Hypothalamus (tissue), 51 donors: ENCODE results near the gene DCT.

Source experiments
- DNase-seq, 51 donors: peaks; one replicate each; lab custom pipeline; 2025; lab: John Stamatoyannopoulos, UW

DCT gene

DNA sequence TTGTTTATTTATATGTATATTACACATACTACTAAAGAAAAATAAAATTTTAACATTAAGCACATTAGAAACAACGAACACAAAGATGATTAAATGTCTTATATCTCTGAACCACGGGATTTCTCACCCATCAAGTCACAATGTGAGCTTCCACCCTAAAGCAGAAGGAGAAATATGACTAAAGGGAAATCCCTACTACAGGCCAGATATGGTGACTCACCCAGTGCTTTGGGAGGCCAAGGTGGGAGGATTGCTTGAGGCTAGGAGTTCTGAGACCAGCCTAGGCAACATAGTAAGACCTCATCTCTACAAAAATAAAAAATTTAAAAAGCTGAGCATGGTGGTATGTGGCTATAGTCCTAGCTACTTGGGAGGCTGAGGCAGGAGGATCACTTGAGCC lies 24.6 kb downstream of the DCT start:
- no peak for DNase-seq

DNA sequence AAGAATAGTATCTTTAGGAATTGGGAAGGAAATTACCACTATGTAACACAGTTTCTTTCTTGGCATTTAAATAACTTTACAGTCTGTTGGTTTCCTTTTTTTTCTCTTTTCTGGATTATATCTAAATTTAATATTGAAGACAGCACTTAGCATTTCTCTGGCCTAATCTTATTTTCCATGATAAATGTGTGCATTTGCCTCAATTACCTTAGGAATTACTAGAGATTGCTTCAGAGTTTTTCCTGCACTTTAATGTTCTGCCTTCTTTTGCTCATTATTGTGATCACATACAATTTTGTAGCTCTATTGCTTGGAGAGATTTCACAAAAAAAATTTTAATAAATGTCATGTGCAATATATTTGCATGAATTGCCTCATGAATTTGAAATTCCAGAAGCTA lies 25.1 kb downstream of the DCT start:
- DNase-seq, result no peak

DNA sequence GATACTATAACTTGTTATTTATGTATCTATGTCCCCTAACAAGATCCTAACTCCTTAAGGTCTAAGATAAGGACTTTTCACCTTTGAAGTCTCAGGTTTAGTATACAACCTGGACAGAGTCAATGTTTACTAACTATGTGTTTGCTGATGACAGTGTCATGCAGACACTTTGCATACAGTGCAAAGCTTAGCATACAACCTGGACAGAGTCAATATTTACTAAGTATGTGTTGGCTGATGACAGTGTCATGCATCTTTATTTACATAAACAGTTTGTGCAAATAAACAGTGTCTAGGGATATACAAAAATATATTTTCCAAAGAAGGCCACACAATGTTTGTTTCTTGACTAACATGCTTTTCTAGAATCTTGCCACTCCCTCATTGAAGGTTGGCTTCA lies 34.7 kb downstream of the DCT start:
- DNase-seq, result no peak

DNA sequence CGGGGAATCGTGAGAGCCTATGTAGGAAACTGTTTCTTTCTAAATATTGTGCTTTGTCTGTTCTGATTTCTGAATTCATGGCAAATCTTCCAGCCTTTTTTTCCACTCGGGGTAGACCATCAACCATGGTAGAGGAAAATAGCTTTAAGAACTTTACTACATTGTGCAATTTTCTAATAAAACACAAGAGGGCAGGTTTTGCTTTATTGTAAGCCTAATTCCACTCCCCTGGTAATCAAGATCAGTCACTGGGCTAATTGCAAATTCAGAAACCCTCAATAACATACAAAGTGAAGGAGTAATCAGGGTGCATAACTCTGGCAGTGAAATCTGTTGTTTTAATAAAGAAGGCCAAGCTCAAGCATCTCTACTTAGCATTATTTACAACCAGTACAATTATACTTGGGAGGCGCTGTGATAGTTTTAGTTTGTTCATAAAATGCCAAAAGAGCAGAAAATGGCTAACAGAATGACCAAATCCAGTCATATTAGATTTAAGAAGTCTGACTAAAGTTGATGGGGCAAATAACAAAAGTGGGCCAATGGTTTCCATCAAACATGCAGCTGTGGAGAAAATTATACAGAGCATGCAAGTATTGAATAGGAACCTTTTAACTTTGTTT lies 43.8 kb downstream of the DCT start:
- peak in 3 of 51 donors; percentile 8 to 62 (median 11) for DNase-seq

DNA sequence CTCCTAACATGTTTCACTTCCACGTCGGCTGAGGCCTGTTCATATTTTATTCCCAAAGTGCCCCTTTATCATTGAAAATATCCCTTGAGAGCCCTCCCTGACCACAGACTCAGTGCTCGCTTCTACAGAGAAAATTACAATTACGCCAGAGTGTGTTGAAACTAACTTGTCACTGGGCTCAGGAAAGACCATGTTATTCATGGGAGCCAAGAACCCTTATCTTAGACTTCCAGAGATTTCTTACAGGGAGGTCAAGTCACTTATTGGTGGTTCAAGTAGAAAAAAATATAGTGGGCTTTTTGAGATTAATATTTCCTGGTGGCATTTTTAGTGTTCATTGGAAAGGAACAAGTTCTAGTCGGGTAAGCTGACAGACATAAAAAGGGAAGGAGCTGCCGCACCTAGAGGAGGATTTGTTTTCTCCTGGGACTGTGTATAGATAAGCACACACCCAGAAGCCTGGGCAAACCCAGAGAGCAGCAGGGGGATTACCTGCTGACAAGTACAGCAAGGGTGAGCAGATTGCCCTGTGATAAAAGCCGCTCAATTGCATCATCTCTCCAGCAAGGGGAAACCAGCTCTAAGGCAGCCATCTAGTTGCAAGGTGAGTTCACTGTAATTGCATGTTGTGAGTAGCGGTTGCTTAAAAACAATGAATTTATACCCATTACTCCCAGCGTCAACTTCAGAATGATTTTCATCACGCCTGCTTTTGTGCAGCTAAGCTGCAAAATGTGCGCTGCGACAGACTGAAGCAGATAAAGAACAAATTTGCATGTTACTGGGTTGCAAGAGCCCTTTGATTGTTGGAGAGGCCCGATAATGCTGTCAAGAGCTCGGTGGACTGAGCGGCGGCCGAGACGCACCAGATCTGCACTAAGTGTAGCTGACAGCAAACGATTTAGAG lies 46.2 kb downstream of the DCT start:
- peak in 8 of 51 donors; percentile 1 to 10 (median 5) for DNase-seq

DNA sequence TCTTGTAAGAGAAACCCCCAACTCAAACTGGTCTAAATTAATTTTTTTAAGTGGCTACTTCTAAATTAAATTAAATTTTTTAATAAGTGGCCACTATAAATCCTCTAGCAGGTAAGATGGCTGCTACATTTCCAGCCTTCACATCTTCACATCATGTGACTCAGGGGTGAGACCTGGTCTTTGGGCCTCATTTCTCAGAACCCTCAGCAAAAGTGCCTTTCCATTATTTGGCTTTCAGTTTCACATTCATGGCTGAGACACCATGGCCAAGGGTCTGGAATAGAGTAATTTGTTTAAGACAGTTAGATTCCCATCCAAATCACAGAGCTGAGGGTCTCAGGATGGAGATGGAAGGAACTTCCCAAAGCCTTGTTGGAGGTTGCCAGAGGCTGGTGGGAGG lies 47.5 kb downstream of the DCT start:
- no peak for DNase-seq

DNA sequence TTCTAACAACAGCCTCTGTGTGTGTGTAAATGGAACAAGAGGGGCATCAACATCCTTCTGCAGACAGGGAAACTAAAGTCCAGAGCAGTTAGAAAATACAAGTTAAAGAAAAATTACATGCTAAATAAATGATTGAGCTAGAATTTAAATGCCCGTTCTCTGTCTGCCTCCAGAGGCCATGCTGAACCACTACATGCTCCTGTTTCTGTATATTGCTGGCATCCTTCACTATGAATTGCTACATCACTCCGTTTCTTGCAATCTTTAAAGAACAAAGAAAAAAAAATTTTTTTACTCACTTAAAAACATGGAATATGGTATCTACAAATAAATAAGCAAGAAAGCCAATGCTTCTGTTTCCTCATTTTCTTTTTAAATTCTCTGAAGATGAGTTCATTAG lies 47.9 kb downstream of the DCT start:
- DNase-seq, result no peak

DNA sequence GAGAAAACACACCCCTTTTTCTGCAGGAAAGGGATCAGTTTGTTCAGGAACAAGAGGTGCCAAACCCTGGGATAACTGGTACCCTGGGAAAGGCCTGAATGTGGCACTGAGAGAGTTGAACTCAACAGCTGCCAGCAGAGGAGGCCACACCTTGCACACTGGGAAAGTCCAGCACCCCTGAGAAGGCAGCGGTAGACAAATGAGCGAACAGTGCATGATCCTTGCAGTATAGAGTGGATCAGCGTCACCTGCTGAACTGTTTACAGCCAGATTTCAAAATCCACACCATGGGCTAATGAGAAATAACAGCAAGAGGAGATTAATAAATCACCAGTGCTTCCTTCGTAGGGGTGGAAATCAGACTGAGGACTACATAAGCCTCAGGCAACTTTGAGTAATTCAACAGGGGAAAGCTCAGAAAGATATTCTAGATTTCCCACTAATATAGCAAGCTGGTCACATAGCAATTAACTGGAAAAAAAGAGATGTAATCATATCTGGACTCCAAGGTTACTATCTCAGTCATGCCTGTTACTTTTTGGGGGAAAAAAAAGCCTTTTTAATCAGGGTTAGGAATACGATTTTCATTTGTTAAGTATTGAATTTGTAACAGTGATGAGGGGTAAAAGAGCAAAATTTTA lies 52.0 kb downstream of the DCT start:
- DNase-seq, result no peak

DNA sequence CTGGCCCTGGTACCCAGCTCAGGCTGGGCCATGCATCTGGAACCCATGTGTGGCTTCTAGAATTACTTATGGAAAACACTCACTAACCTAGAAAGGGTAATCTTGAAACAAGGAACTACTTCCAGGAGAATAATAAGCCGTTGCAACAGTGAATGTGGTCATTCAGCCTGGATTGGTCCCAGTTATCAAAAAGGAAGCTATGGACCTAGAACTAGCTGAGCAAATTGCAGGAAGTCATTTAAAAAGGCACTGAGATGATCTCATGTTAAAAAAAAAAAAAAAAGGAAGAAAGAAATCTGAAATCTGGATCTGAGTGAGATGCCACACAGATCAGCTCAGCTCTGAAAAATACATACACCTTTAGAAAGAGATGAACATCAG lies 59.6 kb downstream of the DCT start:
- DNase-seq, result no peak

DNA sequence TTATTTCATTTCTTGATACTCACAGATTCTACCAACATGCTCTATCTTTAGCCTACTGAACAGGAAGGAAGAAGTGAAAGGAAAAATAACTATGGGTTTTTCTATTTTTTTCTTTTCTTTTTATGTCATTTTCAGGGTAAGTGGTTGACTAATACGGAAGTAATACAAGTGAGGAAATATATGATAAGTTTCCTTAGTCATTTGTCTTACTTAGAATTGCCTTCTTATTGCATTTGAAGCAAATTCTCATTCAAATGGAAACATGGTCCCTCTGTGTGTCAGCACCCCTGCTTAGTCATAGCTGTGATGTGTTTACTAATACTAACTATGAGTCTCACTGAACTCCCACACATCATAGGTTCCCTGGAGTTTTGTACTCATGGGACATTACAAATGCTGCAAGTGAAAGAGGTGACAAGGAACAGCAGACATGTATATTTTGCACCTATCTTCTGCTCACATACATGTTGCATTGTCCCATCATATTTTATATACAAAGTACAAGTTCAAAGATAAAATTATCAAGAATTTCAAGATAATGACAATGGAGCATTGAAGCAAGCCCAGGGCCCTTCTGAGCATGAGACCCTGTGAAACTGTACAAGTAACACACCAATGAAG lies 60.1 kb downstream of the DCT start:
- no peak for DNase-seq

DNA sequence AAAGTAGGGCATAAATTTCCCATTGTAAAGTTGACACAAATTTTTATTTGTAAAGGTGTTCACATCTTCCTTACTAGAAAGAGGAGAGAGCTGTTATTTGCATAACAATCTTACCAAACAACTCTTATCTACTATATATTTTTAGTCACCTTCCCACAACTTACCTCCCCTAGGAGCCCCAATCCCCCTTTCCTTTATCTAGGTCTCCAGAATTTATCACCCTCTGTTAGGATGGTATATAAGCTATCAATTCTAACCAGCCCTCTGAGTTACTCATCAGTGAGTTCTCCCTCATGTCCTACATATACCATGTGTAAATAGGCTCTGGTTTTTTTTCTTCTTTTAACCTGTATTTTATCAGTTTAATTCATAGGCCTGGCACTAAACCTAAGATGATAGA lies 62.2 kb downstream of the DCT start:
- no peak for DNase-seq

DNA sequence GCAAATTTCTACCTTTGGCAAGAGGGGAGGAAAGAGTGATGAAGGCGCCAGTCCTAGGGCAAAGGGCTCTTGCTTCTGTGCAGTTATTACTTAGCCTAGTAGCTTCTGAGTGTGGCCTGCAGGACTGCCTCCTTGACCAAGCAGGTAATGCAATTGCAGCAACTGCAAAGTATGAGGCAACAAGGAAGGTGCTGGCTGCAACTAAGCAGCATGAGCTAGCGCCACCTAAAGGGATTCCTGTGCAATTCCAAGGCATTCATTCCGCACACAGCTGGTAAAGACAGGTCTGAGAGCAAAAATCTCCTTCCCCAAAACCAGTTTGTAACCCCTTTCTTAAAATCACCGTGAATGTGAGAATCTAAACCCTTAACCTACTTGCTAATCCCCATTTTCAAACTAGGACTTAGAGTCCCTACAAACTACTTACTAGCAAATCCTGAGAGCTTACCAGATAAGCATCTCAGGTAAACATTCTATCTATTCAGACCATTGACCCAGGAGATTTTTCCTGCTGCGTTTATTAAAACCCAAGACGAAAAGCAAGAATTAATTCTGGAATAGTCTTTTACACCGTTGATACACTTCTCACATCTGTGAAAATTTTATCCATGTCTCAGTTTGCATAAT lies 62.9 kb downstream of the DCT start:
- DNase-seq, result peak in 1 of 51 donors; percentile 5

DNA sequence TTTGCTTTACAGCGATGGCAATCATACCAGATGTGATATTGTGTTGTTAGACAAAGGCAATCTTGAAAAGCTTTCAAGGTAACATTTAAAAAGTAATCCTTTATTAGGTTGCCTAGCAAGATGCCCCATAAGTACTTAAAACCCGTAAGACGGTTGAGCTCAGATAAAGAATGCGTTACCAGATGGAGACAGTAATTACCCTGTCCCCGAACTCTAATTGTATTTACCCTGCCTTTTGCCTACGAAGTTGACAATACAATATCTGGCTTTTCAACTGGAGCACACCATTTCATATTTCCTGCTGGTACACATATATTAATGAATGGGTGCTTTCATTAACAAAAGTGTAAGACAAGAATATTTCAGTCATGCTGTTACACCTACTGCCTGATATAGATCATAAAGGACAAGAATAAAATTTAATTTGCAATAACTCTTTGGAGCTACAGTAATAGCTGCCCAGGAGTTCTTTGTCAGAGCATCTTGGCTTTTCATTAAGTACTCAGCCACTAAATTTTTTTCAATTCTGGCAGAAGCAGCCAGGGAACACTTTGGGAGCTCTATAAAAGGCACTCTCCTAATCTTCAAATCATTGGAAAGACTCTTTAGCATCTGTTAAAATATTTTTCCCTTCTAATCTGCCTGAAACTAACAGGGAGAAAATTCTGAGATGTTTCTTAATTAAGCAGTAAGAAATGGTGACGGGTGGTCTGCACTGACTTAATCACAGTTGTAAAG lies 63.8 kb downstream of the DCT start:
- DNase-seq, result peak in 1 of 51 donors; percentile 33

DNA sequence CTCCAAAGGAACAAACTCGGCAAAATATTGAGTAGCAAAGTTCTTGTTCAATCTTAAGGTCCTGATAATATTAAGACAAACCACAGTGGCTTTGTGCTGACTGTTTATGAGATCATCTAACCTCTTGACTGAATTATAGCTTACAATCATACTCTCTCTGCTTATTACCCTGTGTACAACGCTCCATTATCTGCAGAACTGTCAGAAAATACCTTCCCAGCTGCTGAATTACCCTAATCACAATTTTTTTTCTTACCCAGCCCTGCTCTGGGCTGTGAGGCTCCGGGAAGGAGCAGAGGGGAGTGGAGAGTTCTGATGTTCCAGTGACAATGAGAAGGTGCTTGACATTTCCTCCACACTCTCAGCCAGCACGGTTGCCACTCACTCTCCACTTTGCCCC lies 64.8 kb downstream of the DCT start:
- no peak for DNase-seq

DNA sequence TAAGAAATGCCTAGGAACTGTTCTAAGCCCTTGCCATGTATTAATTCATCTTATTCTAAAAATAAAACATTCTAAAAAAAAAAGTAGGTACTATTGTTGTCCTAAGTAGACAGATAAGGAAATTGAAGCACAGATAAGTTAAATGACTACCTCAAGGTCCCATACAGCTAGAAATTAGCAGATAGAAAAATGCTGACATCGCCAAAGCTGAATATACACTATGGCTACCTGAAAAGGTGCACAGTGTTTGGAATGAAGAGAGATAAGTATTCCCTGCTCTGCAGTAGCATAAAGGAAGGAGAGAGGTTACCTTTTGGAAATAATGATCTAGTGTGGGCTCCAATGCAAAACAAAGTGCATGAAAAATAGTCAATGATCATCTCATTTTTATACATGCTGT lies 65.3 kb downstream of the DCT start:
- no peak for DNase-seq

DNA sequence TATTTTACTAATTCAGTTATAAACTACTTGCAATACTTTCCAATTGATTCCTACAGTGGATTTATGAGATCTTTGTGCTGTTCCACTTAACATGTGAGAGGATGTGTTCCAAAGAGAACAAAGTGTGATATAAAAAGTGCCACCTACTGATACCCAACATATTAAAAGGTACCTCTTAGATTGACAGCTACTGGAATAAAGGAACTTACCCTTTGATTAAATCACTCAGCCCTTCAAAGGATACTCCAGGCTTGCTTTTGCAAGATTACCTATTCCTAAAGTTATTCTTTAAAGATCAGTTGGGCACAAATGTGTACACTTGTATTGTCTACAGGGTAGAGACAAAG lies 65.9 kb downstream of the DCT start:
- DNase-seq, result no peak

DNA sequence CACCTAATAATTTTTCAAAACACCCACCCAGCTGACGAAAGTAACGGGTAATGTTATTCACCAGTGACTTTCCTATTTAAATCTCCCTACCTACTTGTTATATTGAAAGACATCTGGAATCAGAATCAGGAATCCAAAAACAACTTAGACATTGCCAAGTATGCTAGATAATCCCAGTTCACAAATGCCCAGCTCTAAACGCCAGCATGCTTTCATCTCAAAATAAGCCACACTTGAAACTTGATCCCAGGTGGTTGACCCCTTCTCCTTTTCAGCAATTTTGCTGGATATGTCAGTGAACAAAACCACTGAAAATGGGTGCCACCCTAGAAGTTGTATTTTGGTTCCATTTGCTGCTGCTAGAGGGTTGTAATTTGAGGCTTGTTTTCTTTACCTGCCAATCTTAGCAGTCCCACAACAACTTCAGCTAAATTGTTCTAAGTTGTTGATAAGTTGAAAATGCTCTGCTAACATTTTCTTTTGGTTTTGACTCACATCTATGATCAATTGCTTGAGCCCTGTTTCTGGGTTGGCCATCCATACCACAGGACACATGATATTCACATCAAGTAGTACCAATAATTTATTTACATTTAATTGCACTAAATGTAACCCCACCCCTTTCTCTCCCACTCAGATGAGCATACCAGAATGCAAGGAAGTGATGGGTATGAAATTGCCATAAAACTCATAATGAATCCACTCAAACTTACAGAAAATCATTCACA lies 66.4 kb downstream of the DCT start:
- DNase-seq, result no peak

DNA sequence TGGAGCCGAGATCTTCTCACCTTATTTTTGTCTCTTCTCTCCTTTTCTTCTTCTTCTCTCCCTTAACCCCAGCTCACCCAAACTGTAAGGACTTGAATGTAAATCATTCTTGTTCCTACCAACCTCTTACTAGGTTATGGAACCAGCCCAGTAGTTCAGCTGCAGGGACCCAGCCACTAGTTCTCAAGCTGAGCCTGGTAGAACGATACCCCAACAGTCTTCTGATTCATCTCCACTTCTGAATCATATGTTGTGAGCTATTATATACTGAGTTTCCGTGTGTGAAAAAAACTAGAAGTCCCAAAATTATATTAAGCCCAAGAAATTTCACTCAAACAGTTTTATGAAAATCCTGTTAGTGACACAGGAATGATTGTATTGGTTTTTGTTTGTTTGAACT lies 67.7 kb downstream of the DCT start:
- no peak for DNase-seq

DNA sequence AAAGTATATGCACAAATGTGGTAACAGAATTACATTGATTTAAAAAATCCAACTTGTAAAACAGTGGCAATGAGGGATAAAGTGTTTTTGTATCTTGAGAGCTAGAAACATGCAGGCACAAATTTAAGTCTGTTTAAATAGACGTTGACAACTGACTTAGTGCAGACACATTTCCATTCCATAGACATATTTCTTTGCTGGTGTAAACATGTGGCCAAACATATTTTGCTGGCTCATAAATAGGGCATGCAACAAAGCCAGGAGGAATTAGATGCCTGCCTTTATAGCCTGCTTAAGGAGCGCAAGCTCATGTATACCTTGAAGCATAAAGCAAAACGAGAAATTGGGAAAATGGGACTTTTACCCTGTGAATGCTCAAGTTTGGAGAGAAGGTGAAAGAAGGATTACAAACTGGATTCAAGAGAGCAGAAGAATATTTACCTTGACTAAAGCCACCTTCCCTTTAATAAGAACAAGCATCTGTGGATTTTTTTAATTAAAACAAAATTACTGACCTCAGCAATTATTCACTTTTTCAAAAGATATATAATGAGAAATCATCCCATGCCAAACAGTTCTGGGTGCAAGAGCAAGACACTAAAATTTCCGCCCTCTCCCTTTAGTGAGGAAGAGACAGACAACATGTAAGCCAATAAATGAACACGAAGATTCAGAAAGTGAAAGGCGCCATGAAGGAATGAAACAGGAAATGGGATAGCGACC lies 71.0 kb downstream of the DCT start:
- no peak for DNase-seq
